HUDEP-2 (cell line): ENCODE measurements around the gene GUCA1A.
"Not testable (repeated sequence)": the region's sequence is repeated elsewhere in the genome, so short reads cannot be mapped to it uniquely, and the experiment has no call there.

Source experiments
- DNase-seq, 76 experiments: peaks; one replicate each; lab custom pipeline; 2025; ENCODE audit not compliant: unreplicated experiment in 76 of 76; lab: John Stamatoyannopoulos, UW

GUCA1A gene

GRCh38 chr6:42202131-42202915 is 29.2 kb downstream of the GUCA1A start:
- not testable (repeated sequence) for DNase-seq

- no peak for DNase-seq
Measured at GRCh38 chr6:42203183-42203582, 30.0 kb downstream of the GUCA1A start.

- DNase-seq: no peak
Measured at GRCh38 chr6:42204768-42205282, 31.7 kb downstream of the GUCA1A start.

GRCh38 chr6:42207559-42207958 is 34.4 kb downstream of the GUCA1A start:
- DNase-seq: not testable (repeated sequence)

- DNase-seq: no peak
Measured at GRCh38 chr6:42210551-42210950, 37.4 kb downstream of the GUCA1A start.

- no peak for DNase-seq
Measured at GRCh38 chr6:42211726-42212125, 38.6 kb downstream of the GUCA1A start.

GRCh38 chr6:42212442-42212841 is 39.3 kb downstream of the GUCA1A start:
- no peak for DNase-seq

- not testable (repeated sequence) for DNase-seq
Measured at GRCh38 chr6:42216495-42216894, 43.3 kb downstream of the GUCA1A start.

- peak in 6 of 76 experiments; percentile 13 to 52 (median 39) for DNase-seq
Measured at GRCh38 chr6:42217157-42217518, 44.0 kb downstream of the GUCA1A start.

GRCh38 chr6:42217519-42218367 is 44.6 kb downstream of the GUCA1A start, which contains the start of gene MRPS10:
MRPS10 (minus strand) TSS chr6:42217861; CDS start chr6:42217849, 12 bp downstream.
- peak in 75 of 76 experiments; percentile 67 to 98 (median 94) for DNase-seq

- no peak for DNase-seq
Measured at GRCh38 chr6:42220807-42221206, 47.6 kb downstream of the GUCA1A start.

- no peak for DNase-seq
Measured at GRCh38 chr6:42221546-42221945, 48.4 kb downstream of the GUCA1A start.

GRCh38 chr6:42222448-42222847 is 49.3 kb downstream of the GUCA1A start:
- DNase-seq: no peak

- DNase-seq: no peak
Measured at GRCh38 chr6:42224222-42225028, 51.3 kb downstream of the GUCA1A start.

GRCh38 chr6:42225029-42225339 is 51.8 kb downstream of the GUCA1A start:
- DNase-seq: no peak

- DNase-seq: no peak
Measured at GRCh38 chr6:42225419-42225818, 52.3 kb downstream of the GUCA1A start.

- no peak for DNase-seq
Measured at GRCh38 chr6:42226161-42226611, 53.0 kb downstream of the GUCA1A start.

- no peak for DNase-seq
Measured at GRCh38 chr6:42226645-42227143, 53.5 kb downstream of the GUCA1A start.

GRCh38 chr6:42227173-42227850 is 54.1 kb downstream of the GUCA1A start:
- no peak for DNase-seq

- DNase-seq: no peak
Measured at GRCh38 chr6:42228305-42228704, 55.1 kb downstream of the GUCA1A start.
